Ishikawa (cell line): Measurements from ENCODE around the gene CHRM5.
A peak's percentile ranks its signal among the peaks of the same experiment; 100 is the strongest.

Experiments used
- CEBPB ChIP-seq: IDR thresholded peaks from 2 replicates; pipeline ENCODE4 v1.6.1; 2012
- CREB1 ChIP-seq: IDR thresholded peaks from 2 replicates; pipeline ENCODE4 v1.6.1; 2012; ENCODE audit warnings: low read depth
- EGR1 ChIP-seq: IDR thresholded peaks from 2 replicates; pipeline ENCODE4 v1.6.1; 2012
- EP300 ChIP-seq: IDR thresholded peaks from 2 replicates; pipeline ENCODE4 v1.6.1; 2012; ENCODE audit warnings: borderline replicate concordance
- FOXM1 ChIP-seq: IDR thresholded peaks from 2 replicates; pipeline ENCODE4 v1.6.1; 2012; ENCODE audit warnings: low read depth, borderline replicate concordance
- NFIC ChIP-seq: IDR thresholded peaks from 2 replicates; pipeline ENCODE4 v1.6.1; 2012
- RAD21 ChIP-seq: IDR thresholded peaks from 2 replicates; pipeline ENCODE4 v1.6.1; 2012; ENCODE audit warnings: low read depth
- TAF1 ChIP-seq: IDR thresholded peaks from 2 replicates; pipeline ENCODE4 v1.6.1; 2012; ENCODE audit warnings: low read depth, mild to moderate bottlenecking
- TCF12 ChIP-seq: IDR thresholded peaks from 2 replicates; pipeline ENCODE4 v1.6.1; 2012; ENCODE audit warnings: low read depth
- TEAD4 ChIP-seq: IDR thresholded peaks from 2 replicates; pipeline ENCODE4 v1.6.1; 2012
- YY1 ChIP-seq: IDR thresholded peaks from 2 replicates; pipeline ENCODE4 v1.6.1; 2012; ENCODE audit warnings: low read depth
- ZBTB7A ChIP-seq: IDR thresholded peaks from 2 replicates; pipeline ENCODE4 v1.6.1; 2012; ENCODE audit warnings: low read depth
- TF ChIP-seq, protein P1 (sequence below): IDR thresholded peaks from 2 replicates; pipeline ENCODE4 v1.6.1; 2012
- TF ChIP-seq, protein P2 (sequence below): IDR thresholded peaks from 2 replicates; pipeline ENCODE4 v1.6.1; 2012; ENCODE audit warnings: low read depth, mild to moderate bottlenecking
- TF ChIP-seq, protein P3 (sequence below): IDR thresholded peaks from 2 replicates; pipeline ENCODE4 v1.6.1; 2012

CHRM5 gene

DNA sequence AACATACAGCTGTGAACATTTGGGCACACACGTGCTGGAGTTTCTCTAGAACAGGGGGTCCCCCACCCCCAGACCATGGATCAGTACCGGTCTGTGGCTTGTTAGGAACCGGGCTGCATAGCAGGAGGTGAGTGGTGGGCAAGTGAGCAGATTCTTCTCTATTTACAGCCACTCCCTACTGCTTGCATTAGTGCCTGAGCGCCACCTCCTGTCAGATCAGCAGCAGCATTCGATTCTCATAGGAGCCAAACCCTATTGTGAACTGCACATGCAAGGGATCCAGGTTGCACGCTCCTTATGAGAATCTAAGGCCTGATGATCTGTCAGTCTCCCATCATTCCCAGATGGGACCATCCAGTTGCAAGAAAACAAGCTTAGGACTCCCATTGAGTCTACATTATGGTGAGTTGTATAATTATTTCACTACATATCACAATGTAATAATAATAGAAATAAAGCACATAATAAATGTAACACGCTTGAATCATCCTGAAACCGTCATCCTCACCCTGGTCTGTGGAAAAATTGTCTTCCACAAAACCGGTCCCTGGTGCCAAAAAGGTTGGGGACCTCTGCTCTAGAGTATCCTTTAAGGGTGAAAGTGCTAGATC lies 25.8 kb downstream of the CHRM5 start:
- no peak for TF ChIP-seq FOXM1
- TF ChIP-seq RAD21: peak; percentile 76
- no peak for TF ChIP-seq EP300
- no peak for TF ChIP-seq NFIC

- TF ChIP-seq, protein P1, sequence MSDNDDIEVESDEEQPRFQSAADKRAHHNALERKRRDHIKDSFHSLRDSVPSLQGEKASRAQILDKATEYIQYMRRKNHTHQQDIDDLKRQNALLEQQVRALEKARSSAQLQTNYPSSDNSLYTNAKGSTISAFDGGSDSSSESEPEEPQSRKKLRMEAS: no peak
- TF ChIP-seq ZBTB7A: no peak
- TF ChIP-seq, protein P2, sequence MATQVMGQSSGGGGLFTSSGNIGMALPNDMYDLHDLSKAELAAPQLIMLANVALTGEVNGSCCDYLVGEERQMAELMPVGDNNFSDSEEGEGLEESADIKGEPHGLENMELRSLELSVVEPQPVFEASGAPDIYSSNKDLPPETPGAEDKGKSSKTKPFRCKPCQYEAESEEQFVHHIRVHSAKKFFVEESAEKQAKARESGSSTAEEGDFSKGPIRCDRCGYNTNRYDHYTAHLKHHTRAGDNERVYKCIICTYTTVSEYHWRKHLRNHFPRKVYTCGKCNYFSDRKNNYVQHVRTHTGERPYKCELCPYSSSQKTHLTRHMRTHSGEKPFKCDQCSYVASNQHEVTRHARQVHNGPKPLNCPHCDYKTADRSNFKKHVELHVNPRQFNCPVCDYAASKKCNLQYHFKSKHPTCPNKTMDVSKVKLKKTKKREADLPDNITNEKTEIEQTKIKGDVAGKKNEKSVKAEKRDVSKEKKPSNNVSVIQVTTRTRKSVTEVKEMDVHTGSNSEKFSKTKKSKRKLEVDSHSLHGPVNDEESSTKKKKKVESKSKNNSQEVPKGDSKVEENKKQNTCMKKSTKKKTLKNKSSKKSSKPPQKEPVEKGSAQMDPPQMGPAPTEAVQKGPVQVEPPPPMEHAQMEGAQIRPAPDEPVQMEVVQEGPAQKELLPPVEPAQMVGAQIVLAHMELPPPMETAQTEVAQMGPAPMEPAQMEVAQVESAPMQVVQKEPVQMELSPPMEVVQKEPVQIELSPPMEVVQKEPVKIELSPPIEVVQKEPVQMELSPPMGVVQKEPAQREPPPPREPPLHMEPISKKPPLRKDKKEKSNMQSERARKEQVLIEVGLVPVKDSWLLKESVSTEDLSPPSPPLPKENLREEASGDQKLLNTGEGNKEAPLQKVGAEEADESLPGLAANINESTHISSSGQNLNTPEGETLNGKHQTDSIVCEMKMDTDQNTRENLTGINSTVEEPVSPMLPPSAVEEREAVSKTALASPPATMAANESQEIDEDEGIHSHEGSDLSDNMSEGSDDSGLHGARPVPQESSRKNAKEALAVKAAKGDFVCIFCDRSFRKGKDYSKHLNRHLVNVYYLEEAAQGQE: no peak
- no peak for TF ChIP-seq EGR1
- TF ChIP-seq TAF1: no peak
- TF ChIP-seq TEAD4: no peak
- TF ChIP-seq NFIC: no peak
- TF ChIP-seq CEBPB: no peak
- no peak for TF ChIP-seq TCF12
- TF ChIP-seq, protein P3, sequence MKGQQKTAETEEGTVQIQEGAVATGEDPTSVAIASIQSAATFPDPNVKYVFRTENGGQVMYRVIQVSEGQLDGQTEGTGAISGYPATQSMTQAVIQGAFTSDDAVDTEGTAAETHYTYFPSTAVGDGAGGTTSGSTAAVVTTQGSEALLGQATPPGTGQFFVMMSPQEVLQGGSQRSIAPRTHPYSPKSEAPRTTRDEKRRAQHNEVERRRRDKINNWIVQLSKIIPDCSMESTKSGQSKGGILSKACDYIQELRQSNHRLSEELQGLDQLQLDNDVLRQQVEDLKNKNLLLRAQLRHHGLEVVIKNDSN: no peak
- TF ChIP-seq YY1: no peak
- no peak for TF ChIP-seq EP300
- TF ChIP-seq CREB1: no peak
- no peak for TF ChIP-seq RAD21
- no peak for TF ChIP-seq FOXM1
Measured at GRCh38 chr15:34001536-34001935, 33.2 kb downstream of the CHRM5 start.

GRCh38 chr15:34006381-34006780 lies 38.1 kb downstream of the CHRM5 start:
- TF ChIP-seq TAF1 (no peak), ZBTB7A (no peak), TEAD4 (no peak)

DNA sequence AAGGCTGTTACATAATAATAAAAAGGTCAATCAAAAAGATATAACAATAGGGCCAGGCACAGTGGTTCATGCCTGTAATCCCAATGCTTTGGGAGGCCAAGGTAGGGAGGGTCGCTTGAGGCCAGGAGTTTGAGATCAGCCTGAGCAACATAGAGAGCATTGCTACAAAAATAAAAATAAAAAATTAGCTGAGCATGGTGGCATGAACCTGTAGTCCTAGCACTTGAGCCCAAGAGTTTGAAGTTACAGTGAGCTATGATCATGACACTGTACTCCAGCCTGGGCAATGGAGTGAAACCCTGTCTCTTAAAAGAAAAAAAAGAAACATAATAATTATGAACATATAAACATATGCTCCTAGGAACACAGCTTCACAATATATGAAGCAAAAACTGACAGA lies 41.4 kb downstream of the CHRM5 start:
- TF ChIP-seq CEBPB (no peak), TEAD4 (no peak), YY1 (no peak), TAF1 (no peak), NFIC (no peak), FOXM1 (no peak), RAD21 (no peak), CREB1 (no peak)
- TF ChIP-seq, protein P1: no peak
- TF ChIP-seq, protein P3: no peak
- TF ChIP-seq, protein P2: no peak

DNA sequence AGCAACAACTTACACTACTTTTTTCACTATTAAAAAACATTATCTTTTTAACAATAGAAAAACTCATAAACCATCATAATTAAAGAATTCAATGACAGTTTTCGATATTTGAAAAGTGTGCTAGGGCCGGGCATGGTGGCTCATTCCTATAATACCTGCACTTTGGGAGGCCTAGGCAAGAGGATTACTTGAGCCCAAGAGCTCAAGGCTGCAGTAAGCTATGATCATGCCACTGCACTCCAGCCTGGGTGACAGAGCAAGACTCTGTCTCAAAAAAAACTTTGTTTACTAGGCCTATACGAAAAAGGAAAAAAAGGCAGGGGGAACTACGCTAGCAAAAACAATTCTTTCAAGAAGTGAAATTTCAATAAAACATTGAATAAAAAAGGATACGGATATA lies 42.6 kb downstream of the CHRM5 start:
- TF ChIP-seq EGR1: no peak
- no peak for TF ChIP-seq ZBTB7A
- TF ChIP-seq NFIC: no peak

GRCh38 chr15:34011481-34011880 lies 43.2 kb downstream of the CHRM5 start:
- no peak for TF ChIP-seq EGR1
- TF ChIP-seq, protein P3: no peak
- TF ChIP-seq YY1: no peak
- no peak for TF ChIP-seq CEBPB
- TF ChIP-seq TEAD4: no peak
- TF ChIP-seq FOXM1: no peak
- no peak for TF ChIP-seq ZBTB7A
- TF ChIP-seq, protein P2: no peak
- TF ChIP-seq TCF12: no peak
